NOMO-1 (cell line): ENCODE measurements around the gene SAMM50.

ENCODE experiments used
- DNase-seq, 2 experiments: peaks; one replicate each; lab custom pipeline; 2025; ENCODE audit not compliant: unreplicated experiment in 2 of 2; lab: John Stamatoyannopoulos, UW

The SAMM50 gene

GRCh38 chr22:43955040-43955882, at the start of gene SAMM50:
Gene SAMM50, plus strand, starts transcription at chr22:43955442. Its CDS starts 136 bp downstream, at chr22:43955578.
- peak; percentile 92 to 94 for DNase-seq

DNA sequence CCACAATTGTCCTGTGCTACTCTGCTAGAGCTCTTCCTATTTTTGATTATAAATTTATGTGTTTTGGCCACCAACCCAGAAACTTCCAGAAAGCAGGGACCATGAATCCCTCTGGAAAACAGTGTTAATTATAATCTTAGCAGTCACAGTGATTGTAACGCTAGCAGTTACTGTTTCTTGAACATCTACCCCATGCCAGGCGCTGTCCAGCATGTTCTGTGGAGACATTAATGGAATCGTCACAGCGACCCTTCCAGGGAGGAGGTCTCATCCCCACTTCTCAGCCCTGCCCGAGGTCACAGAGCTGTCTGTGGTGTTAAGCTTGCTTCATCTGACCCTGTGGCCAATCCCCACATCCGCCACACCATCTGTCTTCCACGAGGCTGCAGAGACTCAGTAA, 49.6 kb upstream of the SAMM50 start:
- no peak for DNase-seq

- DNase-seq: no peak
Measured at GRCh38 chr22:43909708-43910107, 45.5 kb upstream of the SAMM50 start.

DNA sequence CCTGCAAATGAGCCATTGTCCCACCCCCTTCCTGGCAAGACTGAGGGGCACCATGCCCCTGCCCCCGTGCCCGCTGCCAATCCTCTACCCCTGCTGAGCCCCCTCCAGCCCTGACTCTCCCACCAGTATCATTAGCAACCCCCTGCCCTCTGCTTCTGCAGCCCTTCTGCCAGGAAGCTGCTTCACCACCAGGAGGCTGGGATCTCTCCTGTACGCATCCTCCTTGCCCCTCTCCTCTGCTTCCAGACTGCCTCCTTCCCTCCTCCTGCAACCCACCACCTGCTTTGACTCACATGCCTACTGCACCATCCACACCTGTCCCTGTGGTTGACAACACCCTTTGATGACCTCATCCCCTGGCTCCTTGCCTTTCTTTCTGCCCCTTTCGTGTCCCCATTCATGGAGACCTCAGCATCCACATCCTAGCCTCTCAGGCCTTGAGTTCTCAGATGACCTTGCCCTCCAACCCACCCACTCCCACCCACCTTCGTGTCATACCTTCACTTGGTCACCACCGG, 45.0 kb upstream of the SAMM50 start:
- no peak for DNase-seq

GRCh38 chr22:43911351-43911750, 43.9 kb upstream of the SAMM50 start:
- no peak for DNase-seq

- no peak for DNase-seq
Measured at GRCh38 chr22:43917521-43917920, 37.7 kb upstream of the SAMM50 start.

DNA sequence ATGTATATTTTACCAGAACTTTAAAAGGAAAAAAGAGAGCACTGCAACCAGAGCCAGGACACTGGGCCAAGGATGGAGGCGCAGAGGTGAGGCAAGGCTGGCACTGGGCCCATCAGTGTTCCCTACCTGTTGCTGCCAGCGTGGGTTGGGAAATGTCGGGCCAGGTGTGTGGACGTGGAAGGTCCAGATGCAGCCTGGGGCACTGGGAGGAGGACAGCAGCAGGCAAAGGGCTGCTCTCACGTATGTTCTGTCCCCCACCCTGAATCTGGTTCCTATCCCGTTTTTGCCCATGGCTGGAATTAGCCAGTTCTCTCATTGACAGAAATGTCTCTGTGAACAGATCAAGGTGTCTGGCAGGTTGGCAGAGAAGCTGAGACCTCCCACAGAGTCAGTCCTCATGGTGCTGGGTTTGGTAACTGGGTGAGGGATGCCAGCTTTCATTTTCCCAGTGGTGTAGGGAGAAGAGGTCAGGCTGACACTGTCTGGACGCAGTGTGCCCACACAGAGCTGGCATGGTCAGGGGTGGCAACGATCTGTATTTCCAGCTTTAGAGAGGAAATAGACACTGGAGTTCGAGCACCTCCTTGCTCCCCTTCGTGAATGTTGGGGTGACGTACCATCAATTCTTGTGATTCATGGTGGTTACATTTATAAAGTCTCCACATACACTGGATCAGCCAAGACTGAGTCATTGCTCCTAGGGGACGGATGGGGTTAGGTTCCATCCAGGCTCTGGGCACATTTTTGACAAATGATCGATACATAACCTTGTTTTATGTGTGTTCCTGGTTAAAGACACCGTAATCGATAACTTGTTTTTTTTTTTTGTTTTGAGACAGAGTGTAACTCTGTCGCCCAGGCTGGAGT, 35.9 kb upstream of the SAMM50 start:
- no peak for DNase-seq

DNA sequence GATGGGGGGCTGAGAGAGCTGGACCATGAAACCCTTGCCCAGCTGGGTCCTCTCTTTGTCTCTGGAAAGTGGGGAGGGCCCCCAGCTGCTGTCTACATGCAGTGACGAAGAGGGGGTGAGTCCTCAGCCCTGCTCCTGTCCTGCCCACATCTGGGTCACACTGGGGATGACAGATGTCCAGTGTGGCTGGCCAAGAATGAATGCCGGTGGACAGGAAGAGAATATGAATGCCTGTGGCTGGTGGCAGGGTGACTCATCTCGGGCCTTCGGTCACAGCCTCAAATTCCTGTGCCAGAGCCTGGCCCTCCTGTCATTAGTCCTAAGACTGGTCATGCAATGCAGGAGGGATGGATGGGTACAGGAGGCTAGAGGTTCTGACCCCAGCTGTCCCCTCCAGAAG, 33.9 kb upstream of the SAMM50 start:
- DNase-seq: no peak

DNA sequence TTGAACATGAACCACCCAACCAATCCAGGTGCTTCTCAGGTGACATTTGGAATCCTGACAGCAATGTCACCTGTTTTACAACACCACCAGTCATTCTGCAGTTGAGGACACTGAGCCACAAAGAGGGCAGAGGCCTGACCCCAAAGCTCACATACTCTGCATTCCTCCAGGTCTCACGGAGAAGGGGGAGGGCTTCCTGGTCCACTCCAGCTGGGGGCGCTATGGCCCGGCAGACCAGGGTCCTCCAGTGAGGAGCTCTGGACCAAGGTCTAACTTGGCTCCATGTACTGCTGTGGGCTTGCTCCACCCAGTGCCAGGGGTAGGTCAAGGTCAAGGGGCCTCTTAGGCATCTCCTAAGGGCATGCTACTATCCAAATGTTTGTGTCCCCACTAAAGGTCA, 33.1 kb upstream of the SAMM50 start:
- no peak for DNase-seq

GRCh38 chr22:43923191-43923590, 32.1 kb upstream of the SAMM50 start:
- DNase-seq: peak; percentile 5 to 48

- peak; percentile 68 to 76 for DNase-seq
Measured at GRCh38 chr22:43923631-43924464, 31.4 kb upstream of the SAMM50 start, which contains the start of gene PNPLA3. Gene PNPLA3, plus strand, starts transcription at chr22:43923805. Its CDS starts 107 bp downstream, at chr22:43923912.

- DNase-seq: no peak
Measured at GRCh38 chr22:43924877-43925276, 30.4 kb upstream of the SAMM50 start.

DNA sequence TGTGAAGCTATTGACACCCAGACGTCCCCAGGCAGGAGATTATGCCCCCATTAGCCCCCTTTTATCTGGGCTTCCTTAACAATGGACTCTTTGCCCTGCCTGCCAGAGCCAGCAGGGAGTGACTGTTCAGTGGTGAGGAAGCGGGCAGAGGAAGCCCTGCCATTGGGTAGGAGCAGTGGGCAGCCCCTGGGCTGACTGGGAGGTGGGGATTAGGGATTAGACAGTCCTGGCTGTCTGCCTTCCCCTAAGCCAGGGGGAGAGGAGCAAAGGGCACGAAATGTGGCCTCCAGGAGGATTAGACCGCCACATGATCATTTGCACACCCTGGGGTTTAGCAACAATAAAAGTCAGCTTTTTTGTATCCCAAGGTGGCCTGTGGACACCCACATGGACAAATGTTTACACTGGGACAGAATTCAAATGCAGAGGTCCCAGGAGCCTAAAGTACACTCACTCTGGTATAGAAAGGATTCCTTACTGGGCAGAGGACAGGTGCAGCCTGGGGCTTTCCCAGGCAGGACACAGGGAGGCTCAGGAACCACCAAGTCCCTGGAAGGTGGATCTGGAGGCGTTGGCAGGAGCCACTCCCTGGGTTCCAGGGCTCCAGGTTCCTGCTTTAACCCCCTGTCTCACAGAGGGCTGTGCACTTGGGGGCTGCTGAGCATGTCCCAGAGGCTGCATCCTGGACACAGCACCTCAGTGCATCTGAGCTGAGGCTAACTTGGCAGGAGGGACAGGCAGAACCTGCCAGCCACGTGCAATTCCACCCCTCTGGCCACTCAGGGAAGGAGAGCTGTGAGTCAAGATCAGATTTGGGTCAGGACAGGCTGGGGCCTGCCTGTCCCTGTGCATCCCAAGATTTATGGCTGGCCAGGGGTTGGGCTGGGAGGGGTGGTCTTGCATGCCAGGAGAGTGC, 29.6 kb upstream of the SAMM50 start:
- DNase-seq: no peak

DNA sequence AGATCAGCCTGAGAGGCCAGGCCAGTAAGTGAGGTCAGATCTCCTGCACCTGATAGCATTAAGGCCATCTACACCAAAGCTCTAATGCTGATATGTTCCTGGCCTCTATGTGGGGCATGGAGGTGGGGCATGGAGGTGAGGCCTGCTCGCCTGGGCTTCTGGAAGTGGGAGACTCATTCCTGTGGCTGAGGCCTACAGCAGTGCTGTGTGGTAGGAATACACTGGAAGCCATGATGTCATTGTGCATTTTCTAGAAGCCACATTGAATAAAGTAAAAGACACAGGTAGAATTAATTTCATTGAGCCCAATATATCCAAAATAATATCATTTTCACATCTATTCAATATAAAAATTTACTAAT, 28.9 kb upstream of the SAMM50 start:
- no peak for DNase-seq

DNA sequence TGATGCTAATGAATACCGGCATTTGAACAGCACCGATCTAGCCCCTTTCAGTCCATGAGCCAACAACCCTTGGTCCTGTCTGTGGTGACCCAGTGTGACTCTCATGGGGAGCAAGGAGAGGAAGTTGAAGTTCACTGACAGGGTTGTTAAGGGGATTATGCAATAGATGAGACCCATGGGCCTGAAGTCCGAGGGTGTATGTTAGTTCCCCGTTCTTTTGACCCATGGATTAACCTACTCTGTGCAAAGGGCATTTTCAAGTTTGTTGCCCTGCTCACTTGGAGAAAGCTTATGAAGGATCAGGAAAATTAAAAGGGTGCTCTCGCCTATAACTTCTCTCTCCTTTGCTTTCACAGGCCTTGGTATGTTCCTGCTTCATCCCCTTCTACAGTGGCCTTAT, 26.8 kb upstream of the SAMM50 start:
- peak; percentile 64 to 83 for DNase-seq

GRCh38 chr22:43928908-43929307, 26.3 kb upstream of the SAMM50 start:
- no peak for DNase-seq

DNA sequence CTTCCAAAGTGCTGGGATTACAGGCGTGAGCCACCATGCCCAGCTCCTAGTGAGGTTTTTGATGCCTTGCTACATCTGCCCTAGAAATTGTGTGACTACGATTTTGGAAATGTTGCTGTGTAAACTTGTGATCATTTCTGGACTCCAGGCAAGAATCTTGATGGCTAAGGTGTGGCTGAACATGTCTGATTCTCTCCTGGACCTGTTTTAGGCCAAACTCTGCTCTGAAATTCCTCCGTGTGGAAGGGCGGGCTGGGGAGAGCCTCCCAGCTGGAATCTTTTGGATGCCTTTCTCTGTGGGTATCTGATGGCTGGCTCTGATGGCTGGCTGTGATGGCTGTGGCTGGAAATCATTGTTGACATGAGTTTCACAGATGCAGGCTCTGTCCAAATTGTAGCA, 23.5 kb upstream of the SAMM50 start:
- no peak for DNase-seq

DNA sequence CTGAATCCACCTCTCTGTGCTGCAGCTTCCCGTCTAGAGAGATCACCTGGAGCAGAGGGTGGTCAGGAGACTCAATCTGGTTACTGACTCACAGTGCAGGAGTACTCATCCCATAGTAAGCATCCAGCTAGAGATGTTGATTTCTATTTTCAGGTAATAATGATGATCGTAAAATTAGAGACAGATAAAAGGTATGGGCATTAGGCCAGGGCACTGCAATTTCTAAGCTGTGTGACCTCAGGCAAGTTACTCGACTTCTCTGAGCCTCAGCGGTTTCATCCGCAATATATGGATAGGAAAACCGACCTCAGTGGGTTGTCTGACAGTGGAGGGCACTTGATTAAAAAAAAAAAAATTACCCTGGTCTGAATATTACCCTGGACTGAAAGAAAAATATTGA, 13.8 kb upstream of the SAMM50 start:
- no peak for DNase-seq

DNA sequence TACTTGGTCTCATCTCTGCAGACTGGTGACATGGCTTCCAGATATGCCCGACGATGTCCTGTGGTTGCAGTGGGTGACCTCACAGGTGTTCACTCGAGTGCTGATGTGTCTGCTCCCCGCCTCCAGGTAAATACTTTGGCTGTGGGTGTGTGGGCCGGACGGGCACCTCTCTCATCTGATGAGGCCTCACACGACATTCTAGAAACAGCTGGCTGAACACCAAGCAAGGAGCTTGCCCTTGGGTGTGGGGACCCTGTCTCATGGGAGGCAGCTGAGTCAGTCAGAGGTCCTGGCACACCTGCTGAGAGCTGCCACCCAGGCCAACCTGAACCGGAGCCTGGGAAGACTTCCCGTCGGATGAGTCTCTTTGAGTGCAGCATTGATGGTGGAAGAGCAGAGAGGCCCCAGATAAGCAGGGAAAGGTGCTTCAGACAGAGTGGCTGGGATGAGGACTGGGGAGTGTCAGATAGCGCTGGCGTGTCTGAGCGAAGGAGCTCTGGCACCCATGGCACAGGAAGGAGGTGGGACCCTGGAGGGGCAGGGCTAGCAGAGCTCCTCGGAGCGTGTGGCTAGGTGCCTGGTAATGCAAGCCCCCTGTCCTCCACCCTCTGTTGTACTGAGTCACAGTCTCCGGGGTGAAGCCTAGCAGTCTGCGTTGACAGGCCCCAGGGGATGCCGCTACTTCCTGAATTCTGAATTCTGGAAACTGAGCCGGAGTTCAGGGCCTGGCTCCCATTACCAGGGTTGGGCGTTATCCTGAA, 10.4 kb upstream of the SAMM50 start:
- no peak for DNase-seq
